ENCODE results near the gene LIME1. TPM values are rescaled to one million over a fixed set of nuclear protein-coding genes. Genes with fewer than 3 reads are reported as not detected.

The LIME1 gene
- total and polyA plus RNA-seq, 5 donors, result 2.1 to 2.9 (median 2.7) TPM

DNA sequence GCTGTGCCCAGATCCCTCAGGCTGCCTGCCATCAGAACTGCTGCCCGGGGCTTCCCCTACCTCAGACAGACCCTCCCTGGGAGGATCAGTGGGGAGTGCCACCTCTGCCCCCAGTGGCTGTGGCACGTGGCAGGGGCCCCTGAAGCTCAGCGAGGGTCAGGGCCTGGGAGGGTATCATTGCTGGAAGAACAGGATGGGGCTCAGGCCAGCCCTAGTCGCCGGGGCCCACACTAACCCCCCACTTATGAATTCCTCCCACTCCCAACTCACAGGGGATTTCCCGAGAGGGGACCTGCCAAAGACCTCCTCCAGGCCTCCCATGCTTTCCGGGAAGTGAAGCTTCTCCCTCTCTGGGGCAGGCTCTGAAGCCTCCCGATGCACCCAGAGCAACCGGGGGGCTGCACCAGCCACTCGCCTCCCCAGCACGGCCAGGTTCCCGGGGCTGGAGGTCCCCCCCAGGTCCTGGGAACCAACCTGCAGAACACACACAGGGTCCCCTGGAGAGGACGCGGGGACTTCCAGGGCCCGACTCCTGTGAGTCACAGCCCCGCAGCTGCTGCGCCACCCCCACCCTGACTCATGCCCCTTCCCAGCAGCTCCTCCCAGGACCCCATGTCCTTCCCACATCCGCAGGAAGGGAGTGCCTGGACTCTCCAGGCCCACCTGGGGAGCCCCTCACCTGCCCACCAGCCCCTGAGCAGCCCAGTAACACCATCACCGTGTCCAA lies 37.6 kb upstream of the LIME1 start:
- DNase-seq, result peak; percentile 74 to 80 (median 78)
- peak in 1 of 2 donors; percentile 39 for ATAC-seq
- Histone ChIP-seq H3K9me3 (ENCODE audit: control insufficient read depth, low read length) (no peaks in the 10 kb centered on the region), H3K4me1 (ENCODE audit: control insufficient read depth, insufficient read depth, low read length) (no peaks in the 10 kb centered on the region), H3K4me3 (ENCODE audit: low read length) (no peak overlapping the region), H3K27ac (ENCODE audit: low read length) (peak overlapping the region; percentile 7), H3K27me3 (ENCODE audit: control insufficient read depth, insufficient read depth) (no peaks in the 10 kb centered on the region)
- intact Hi-C loops (cut with DNase I), result no loop called here
- 39% methylated on average over 19 of the region's 19 CpGs for WGBS

DNA sequence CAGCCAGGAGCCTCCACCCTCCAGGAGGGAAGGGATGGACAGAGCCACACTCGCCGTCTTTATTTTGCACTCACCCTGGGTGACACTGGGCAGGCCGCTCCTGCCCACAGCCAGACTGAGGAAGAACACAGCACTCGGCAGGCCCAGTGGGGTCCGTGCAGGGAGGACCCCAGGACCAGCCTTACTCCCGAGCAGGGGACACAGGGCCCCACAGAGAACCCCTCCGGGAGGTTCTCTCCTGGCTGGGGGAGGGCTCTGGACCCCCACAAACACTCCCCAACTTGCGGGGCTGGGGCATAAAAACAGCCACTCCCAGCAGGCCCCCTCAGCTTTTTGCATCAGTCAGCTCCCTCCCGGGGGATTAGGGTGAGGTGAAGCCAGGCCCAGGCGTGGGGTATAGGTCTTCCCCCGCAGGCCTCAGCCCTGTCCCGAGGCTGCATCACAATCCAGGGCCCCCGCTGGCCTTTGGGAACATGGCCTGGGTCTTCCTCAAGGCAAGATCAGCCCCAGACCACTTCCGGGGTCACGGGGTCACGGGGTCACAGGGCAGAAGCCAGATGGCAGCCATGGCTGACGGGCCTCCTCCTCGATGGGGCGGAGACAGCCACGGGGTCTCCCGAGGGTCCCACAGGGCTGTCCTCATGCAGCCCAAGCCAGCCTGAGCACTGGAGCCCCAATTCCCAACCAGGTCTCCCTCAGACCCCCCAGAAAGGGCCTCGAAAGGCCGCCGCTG lies 36.8 kb upstream of the LIME1 start:
- peak in 1 of 2 donors; percentile 0 for ATAC-seq
- 74% methylated on average over 24 of the region's 24 CpGs for WGBS
- no peaks in the 10 kb centered on the region for H3K27me3 ChIP-seq (ENCODE audit: control insufficient read depth, insufficient read depth)
- H3K4me3 ChIP-seq (ENCODE audit: low read length), result no peak overlapping the region
- no peak overlapping the region for H3K27ac ChIP-seq (ENCODE audit: low read length)
- H3K4me1 ChIP-seq (ENCODE audit: control insufficient read depth, insufficient read depth, low read length), result no peaks in the 10 kb centered on the region
- H3K9me3 ChIP-seq (ENCODE audit: control insufficient read depth, low read length), result no peaks in the 10 kb centered on the region
- DNase-seq, result peak; percentile 33 to 60 (median 60)
- intact Hi-C loops (cut with DNase I), result no loop called here

DNA sequence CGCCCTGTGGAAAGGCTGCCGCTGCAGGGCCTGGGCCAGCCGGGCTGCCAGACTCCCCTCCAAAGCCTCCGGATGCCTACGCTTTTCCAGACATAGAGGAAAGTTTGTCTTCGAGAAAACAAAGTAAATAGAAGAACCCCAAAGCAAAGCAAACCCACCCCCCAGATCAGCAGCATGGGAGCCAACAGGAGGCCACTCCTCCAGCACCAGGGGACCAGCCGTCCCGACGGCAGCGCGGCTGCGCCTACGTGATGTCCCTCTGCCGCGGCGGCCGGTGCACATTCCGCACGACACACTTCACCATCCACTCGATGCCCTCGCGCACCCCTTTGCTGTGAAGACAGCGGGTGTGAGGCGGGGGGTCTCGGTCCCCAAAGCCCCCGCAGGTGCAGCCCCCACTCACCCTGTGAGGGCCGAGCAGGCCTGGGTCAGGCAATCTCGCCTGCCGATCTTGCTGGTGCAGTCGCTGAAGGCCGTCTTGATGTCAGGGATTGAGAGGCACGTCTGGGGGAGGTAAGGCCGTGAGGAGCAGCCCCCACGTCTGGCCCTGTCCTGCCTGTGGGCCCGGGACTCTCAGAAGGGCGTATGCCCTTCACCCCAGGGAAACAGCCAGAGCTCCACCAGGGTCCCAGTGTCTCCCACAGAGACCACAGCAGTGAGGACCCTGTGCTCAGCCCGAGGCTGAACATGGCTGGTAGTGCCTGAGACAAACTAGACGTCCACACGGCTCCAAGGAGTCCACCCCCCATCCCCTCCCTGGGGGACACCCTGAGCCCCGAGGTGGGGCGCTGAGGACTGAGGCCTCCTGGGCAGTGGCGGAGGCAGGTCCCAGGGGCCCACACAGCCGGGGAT lies 36.0 kb upstream of the LIME1 start:
- no peaks in the 10 kb centered on the region for H3K4me1 ChIP-seq (ENCODE audit: control insufficient read depth, insufficient read depth, low read length)
- no peaks in the 10 kb centered on the region for H3K9me3 ChIP-seq (ENCODE audit: control insufficient read depth, low read length)
- peak; percentile 31 to 55 (median 50) for DNase-seq
- intact Hi-C loops (cut with DNase I), result no loop called here
- 86% methylated on average over 43 of the region's 43 CpGs for WGBS
- no peak for ATAC-seq
- H3K27ac ChIP-seq (ENCODE audit: low read length), result no peak overlapping the region
- no peaks in the 10 kb centered on the region for H3K27me3 ChIP-seq (ENCODE audit: control insufficient read depth, insufficient read depth)
- no peak overlapping the region for H3K4me3 ChIP-seq (ENCODE audit: low read length)

DNA sequence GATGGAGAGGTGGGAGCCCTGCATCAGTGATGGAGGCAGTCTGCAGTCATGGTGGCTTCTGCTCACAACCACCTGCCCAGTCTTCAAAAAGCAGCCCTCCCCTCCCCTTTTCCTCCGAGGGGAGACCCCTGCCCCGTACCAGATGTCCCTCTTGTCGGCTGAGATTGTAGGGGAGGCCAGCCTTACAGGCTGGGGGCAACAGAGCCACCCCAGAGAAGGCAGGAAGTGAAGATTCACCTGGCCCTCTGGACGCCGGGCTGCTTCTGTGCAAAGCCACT lies 35.5 kb upstream of the LIME1 start:
- Histone ChIP-seq H3K4me1 (ENCODE audit: control insufficient read depth, insufficient read depth, low read length) (no peaks in the 10 kb centered on the region), H3K4me3 (ENCODE audit: low read length) (no peak overlapping the region), H3K9me3 (ENCODE audit: control insufficient read depth, low read length) (no peaks in the 10 kb centered on the region), H3K27ac (ENCODE audit: low read length) (no peak overlapping the region), H3K27me3 (ENCODE audit: control insufficient read depth, insufficient read depth) (no peaks in the 10 kb centered on the region)
- DNase-seq (no peak), ATAC-seq (no peak)
- intact Hi-C loops (cut with DNase I), result no loop called here
- 84% methylated on average over 5 of the region's 5 CpGs for WGBS

DNA sequence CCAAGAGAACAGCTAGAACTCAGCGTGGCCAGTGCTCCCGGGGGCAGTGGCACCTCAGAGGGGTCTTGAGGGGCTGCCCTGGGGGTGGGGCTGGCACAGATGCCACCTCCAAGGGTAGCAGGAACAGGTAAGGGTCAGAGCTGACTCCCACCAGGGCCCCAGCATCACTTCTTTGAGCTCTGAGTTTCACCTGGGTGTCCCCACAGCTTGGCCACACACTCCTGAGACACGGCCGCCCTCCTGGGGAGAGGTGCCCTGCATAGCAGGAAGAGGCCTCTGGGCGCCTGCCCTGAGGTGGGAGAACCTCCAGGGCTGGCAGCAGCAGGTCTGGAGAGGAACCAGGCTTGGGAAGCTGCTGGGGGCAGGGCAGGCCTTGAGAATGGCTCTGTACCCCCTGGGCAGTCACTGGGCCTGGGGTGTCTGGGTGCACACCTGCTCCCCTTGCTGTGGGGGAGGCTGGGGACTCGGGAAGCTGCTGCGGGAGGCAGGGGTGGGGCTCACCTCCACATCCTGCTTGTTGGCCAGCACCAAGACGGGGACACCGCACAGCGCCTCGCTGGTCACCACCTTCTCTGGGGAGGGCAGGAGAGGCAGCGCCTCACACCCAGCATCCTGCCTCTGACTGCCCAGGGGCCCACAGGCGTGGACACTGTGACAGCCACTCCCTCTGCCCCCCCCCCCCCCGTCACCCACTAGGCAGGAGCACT lies 35.0 kb upstream of the LIME1 start:
- intact Hi-C loops (cut with DNase I), result no loop called here
- ATAC-seq, result no peak
- Histone ChIP-seq H3K27ac (ENCODE audit: low read length) (no peak overlapping the region), H3K27me3 (ENCODE audit: control insufficient read depth, insufficient read depth) (no peaks in the 10 kb centered on the region), H3K9me3 (ENCODE audit: control insufficient read depth, low read length) (no peaks in the 10 kb centered on the region), H3K4me1 (ENCODE audit: control insufficient read depth, insufficient read depth, low read length) (peaks cover under 1% of the 10 kb centered on the region), H3K4me3 (ENCODE audit: low read length) (no peak overlapping the region)
- WGBS, result 79% methylated on average over 14 of the region's 14 CpGs
- DNase-seq, result peak in 1 of 3 donors; percentile 57

DNA sequence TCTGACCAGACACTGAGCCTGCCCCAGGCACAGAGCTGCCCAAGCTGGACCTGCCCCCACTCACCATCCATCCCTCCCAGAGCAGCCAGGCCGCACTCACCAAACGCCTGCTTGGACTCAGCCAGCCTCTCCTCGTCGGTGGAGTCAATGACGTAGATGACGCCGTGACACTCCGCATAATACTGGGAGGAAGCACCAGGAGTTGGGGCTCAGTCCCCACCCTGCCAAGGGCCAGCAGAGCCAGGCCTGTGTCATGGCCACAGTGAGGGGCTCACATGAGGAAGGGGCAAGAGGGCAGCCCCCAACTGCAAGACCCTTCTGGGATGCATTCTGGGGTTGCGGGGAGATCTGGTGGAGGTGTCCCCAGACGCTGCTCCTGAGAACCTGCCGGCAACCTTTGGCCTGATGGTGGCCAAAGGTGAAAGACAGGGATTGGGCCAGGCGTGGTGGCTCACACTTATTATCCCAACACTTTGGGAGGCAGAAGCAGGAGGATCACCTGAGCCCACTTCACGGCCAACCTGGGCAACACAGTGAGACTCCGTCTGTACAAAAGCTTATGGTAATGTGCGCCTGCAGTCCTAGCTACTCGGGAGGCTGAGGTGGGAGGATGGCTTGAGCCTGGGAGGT lies 34.3 kb upstream of the LIME1 start:
- 89% methylated on average over 16 of the region's 16 CpGs for WGBS
- no peak for DNase-seq
- Histone ChIP-seq H3K27ac (ENCODE audit: low read length) (no peak overlapping the region), H3K27me3 (ENCODE audit: control insufficient read depth, insufficient read depth) (no peaks in the 10 kb centered on the region), H3K9me3 (ENCODE audit: control insufficient read depth, low read length) (no peaks in the 10 kb centered on the region), H3K4me3 (ENCODE audit: low read length) (no peak overlapping the region), H3K4me1 (ENCODE audit: control insufficient read depth, insufficient read depth, low read length) (peaks cover 4% of the 10 kb centered on the region)
- ATAC-seq, result no peak
- intact Hi-C loops (cut with DNase I), result no loop called here

DNA sequence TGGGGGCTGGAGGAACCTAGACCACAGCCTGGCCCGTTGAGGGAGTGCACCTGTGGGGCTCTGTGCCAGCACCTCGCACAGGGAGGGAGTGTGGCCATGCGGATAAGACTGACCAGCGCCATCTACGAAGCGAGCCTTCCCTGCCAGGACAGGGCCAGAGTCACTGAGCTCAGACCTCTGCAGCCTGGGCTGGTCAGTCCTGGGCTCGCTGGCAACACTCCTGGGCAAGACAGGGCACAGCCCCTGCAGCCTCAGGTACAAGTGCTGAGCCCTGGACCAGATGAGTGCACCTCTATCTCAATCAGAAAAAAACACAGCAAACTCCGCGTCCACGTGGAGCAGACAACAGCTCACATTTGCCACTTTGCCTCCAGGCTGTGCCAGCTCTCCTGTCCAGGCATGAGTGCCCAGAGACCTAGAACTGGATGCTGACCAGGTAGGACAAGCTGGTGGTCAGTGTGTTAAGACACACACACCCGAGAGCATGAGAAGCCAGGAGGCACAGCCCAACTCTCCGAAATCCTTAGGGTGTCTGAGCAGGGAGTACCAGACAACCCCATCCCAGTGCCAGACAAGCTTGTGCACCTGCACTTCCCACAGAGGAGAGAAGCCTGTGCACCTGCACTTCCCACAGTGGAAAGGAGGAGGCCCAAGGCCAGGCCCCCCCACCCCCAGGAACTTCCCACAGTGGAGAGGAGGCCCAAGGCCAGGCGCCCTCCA lies 33.6 kb upstream of the LIME1 start:
- Histone ChIP-seq H3K9me3 (ENCODE audit: control insufficient read depth, low read length) (no peaks in the 10 kb centered on the region), H3K4me3 (ENCODE audit: low read length) (no peak overlapping the region), H3K27me3 (ENCODE audit: control insufficient read depth, insufficient read depth) (no peaks in the 10 kb centered on the region), H3K27ac (ENCODE audit: low read length) (no peak overlapping the region), H3K4me1 (ENCODE audit: control insufficient read depth, insufficient read depth, low read length) (peaks cover 4% of the 10 kb centered on the region)
- ATAC-seq (no peak), DNase-seq (no peak)
- intact Hi-C loops (cut with DNase I), result no loop called here
- 81% methylated on average over 13 of the region's 13 CpGs for WGBS

DNA sequence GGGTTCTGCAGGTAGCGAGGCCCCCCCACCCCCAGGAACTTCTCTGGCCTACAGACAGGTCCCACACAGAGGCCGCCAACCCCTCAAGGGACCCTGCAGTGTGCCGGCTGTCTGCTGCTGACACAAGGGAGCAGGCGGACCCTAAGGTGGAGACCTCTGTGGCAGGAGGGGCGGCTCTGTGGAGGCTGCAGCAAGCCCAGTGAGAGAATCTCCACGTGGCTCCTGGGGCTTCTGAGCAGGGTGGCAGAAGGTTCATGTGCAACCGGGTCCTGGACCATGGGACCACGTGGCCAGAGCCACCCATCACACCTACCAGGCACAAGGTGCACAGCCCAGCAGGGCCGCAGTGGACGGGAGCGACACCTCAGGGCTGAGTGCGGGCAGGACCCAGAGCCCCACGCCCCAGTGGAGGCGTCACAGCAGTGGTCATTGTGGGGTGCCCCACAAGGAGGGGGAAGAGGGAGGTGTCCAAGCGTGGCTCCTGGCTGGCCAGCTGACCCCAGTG lies 32.9 kb upstream of the LIME1 start:
- Histone ChIP-seq H3K27ac (ENCODE audit: low read length) (no peak overlapping the region), H3K27me3 (ENCODE audit: control insufficient read depth, insufficient read depth) (no peaks in the 10 kb centered on the region), H3K4me1 (ENCODE audit: control insufficient read depth, insufficient read depth, low read length) (peaks cover 6% of the 10 kb centered on the region), H3K4me3 (ENCODE audit: low read length) (no peak overlapping the region), H3K9me3 (ENCODE audit: control insufficient read depth, low read length) (no peaks in the 10 kb centered on the region)
- peak in 1 of 3 donors; percentile 61 for DNase-seq
- ATAC-seq, result no peak
- intact Hi-C loops (cut with DNase I), result no loop called here
- 89% methylated on average over 15 of the region's 15 CpGs for WGBS

DNA sequence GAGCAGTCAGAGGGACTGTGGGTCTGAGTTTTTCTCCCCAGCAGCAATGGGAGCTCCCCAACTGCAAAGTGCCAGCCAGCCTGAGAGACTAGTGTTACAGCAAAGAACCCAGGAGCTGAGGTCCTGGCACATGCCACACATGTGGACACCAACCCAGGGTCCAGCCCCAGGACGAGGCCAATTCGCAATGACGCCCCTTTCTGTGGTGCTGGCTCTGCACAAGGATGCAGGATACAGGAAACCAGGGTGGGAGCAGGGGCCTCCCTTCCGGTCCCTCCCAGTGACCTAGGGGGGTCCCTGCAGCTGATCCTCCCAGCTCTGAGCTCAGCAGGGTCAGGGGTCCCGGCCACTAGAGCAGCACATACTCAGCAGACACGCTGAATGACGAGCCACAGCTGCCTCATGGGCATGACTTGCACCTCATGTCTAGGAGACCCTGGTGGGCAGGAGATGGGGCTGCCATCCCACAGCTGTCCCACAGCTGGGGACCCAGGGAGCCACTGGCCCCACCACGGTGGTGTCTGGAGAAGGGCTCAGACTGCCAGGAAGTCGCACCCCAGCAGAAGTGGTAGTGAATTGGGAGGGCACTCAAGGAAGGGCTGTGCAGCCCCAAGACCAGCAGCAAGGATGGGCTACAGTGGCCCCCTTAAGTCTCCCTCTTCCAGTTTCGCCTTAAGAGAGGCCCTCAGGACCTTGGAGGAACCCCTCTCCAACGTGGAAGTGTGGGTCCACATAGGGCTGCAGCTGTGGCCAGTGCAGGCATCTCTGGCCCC lies 32.3 kb upstream of the LIME1 start:
- Histone ChIP-seq H3K27me3 (ENCODE audit: control insufficient read depth, insufficient read depth) (no peaks in the 10 kb centered on the region), H3K4me1 (ENCODE audit: control insufficient read depth, insufficient read depth, low read length) (peaks cover 13% of the 10 kb centered on the region), H3K9me3 (ENCODE audit: control insufficient read depth, low read length) (no peaks in the 10 kb centered on the region), H3K4me3 (ENCODE audit: low read length) (no peak overlapping the region), H3K27ac (ENCODE audit: low read length) (no peak overlapping the region)
- ATAC-seq (no peak), DNase-seq (no peak)
- intact Hi-C loops (cut with DNase I), result no loop called here
- WGBS, result 85% methylated on average over 11 of the region's 11 CpGs
